GM12878 (cell line): ENCODE results near the gene ADAMTS2. TPM values are rescaled to one million over a fixed set of nuclear protein-coding genes. Genes with fewer than 3 reads are reported as not detected.

ENCODE experiments used
- ATAC-seq: fragments of 200-7000 bp; cut with Tn5 transposase; 3 replicates; pipeline ENCODE4 v1.9.1; 2020; ENCODE audit warnings: mild to moderate bottlenecking, moderate library complexity
- BruUV-seq: library from RNA; stranded (reverse); fragments of 400-500 nt; replicated peaks from 2 replicates; lab custom pipeline; 2021; lab: Mats Ljungman, UMichigan
- CTCF ChIA-PET: fragments of 300-600 bp; sonication (Branson Sonifier 250); formaldehyde crosslinking; extraction: SDS; loops from one replicate; lab custom pipeline; 2021; ENCODE audit warnings: inconsistent platforms; lab: Yijun Ruan, JAX
- POLR2A ChIA-PET: fragments of 350-600 bp; formaldehyde crosslinking; extraction: SDS; loops from one replicate; lab custom pipeline; 2021; ENCODE audit warnings: inconsistent platforms; lab: Charles Lee
- RAD21 ChIA-PET: fragments of 300-600 bp; sonication (Branson Sonifier 250); formaldehyde crosslinking; loops from one replicate; lab custom pipeline; 2023; ENCODE audit warnings: antibody characterized with exemption; ENCODE audit not compliant: unreplicated experiment; lab: Charles Lee
- SMC1A ChIA-PET: fragments of 300-600 bp; sonication (Branson Sonifier 250); formaldehyde crosslinking; loops from one replicate; lab custom pipeline; 2023; ENCODE audit not compliant: unreplicated experiment, uncharacterized antibody; lab: Charles Lee
- DNase-seq: peaks from one replicate; pipeline ENCODE4 v3.0.0-alpha.2; 2011; ENCODE audit warnings: low read depth, low spot score
- FAIRE-seq: peaks from 3 replicates; lab custom pipeline; 2011; peaks lifted over from hg19 to GRCh38; lab: Jason Lieb, UNC
- H2AFZ ChIP-seq: 2 replicates; pipeline ENCODE4 v1.6.0; 2011; ENCODE audit warnings: low read depth, low read length, control low read depth; ENCODE audit not compliant: control insufficient read depth
- H3K27ac ChIP-seq: 2 replicates; pipeline ENCODE4 v1.5.1; 2011; ENCODE audit warnings: control low read depth; ENCODE audit not compliant: control insufficient read depth, insufficient read depth
- H3K27me3 ChIP-seq, 2 experiments: replicated peaks in 1 of 2; 2 replicates each; pipeline versions ENCODE4 v1.6.0 to v1.6.1; 2011; ENCODE audit warnings: low read length in 1 of 2; ENCODE audit not compliant: control insufficient read depth in 2 of 2, insufficient read depth in 2 of 2
- H3K36me3 ChIP-seq, 2 experiments: 2 replicates each; pipeline ENCODE4 v1.5.1; 2011; ENCODE audit warnings: low read length in 1 of 2; ENCODE audit not compliant: control insufficient read depth in 2 of 2, insufficient read depth in 2 of 2
- H3K4me1 ChIP-seq: 2 replicates; pipeline ENCODE4 v1.6.1; 2011; ENCODE audit warnings: mild to moderate bottlenecking, low read length, moderate library complexity, mixed read lengths; ENCODE audit not compliant: control insufficient read depth, insufficient read depth
- H3K4me2 ChIP-seq: 2 replicates; pipeline ENCODE4 v1.6.0; 2011; ENCODE audit warnings: control low read depth; ENCODE audit not compliant: control insufficient read depth, insufficient read depth
- H3K4me3 ChIP-seq: fragments of 200-600 bp; sonication (generic); 2 replicates; pipeline ENCODE4 v1.5.1; 2016
- H3K79me2 ChIP-seq: 2 replicates; pipeline ENCODE4 v1.6.0; 2011; ENCODE audit warnings: low read length; ENCODE audit not compliant: control insufficient read depth, insufficient read depth
- H3K9ac ChIP-seq: 2 replicates; pipeline ENCODE4 v1.8.0; 2011; ENCODE audit warnings: low read length, control low read depth, mixed read lengths; ENCODE audit not compliant: control insufficient read depth, insufficient read depth
- H3K9me3 ChIP-seq: replicated peaks from 3 replicates; pipeline ENCODE4 v1.5.1; 2011; ENCODE audit warnings: mild to moderate bottlenecking, low read length; ENCODE audit not compliant: control insufficient read depth, insufficient read depth
- H4K20me1 ChIP-seq: 2 replicates; pipeline ENCODE4 v1.6.0; 2011; ENCODE audit not compliant: control insufficient read depth, insufficient read depth
- CHD2 ChIP-seq: IDR thresholded peaks from 2 replicates; pipeline ENCODE4 v1.6.1; 2011; ENCODE audit warnings: low read depth, low read length, improper control_type of control experiment, borderline replicate concordance
- HCFC1 ChIP-seq: fragments of 150-350 bp; IDR thresholded peaks from 2 replicates; pipeline ENCODE4 v1.6.1; 2014; ENCODE audit warnings: low read length
- HDGF ChIP-seq: fragments of 450-650 bp; IDR thresholded peaks from 2 replicates; pipeline ENCODE4 v1.6.1; 2016; ENCODE audit warnings: antibody characterized with exemption
- MEF2B ChIP-seq: fragments of 450-650 bp; IDR thresholded peaks from 2 replicates; pipeline ENCODE4 v1.6.1; 2018; ENCODE audit warnings: mild to moderate bottlenecking, moderate library complexity; ENCODE audit not compliant: partially characterized antibody, poor library complexity, severe bottlenecking
- NR2F1 ChIP-seq: fragments of 450-650 bp; conservative IDR thresholded peaks from 2 replicates; pipeline ENCODE4 v1.6.1; 2017; ENCODE audit warnings: mild to moderate bottlenecking
- TCF3 ChIP-seq: IDR thresholded peaks from 2 replicates; pipeline ENCODE4 v1.6.1; 2012; ENCODE audit warnings: low read depth, mild to moderate bottlenecking, low read length, borderline replicate concordance; ENCODE audit not compliant: insufficient read depth
- YBX1 ChIP-seq: fragments of 450-650 bp; IDR thresholded peaks from 2 replicates; pipeline ENCODE4 v1.6.1; 2016; ENCODE audit warnings: antibody characterized with exemption
- ZNF622 ChIP-seq: fragments of 450-650 bp; IDR thresholded peaks from 2 replicates; pipeline ENCODE4 v1.6.1; 2017; ENCODE audit warnings: mild to moderate bottlenecking, inconsistent platforms
- ZSCAN29 ChIP-seq: fragments of 450-650 bp; IDR thresholded peaks from 2 replicates; pipeline ENCODE4 v1.6.1; 2017; ENCODE audit warnings: mild to moderate bottlenecking, moderate library complexity
- WGBS: methylation state at CpG from one replicate; pipeline ENCODE4 v1.1.6; 2016; ENCODE audit warnings: low lambda C conversion rate; ENCODE audit not compliant: insufficient replicate concordance, insufficient coverage; ENCODE audit errors: missing lambda C conversion rate; 5-methylcytosine and 5-hydroxymethylcytosine counted together
- in situ Hi-C: fragments of 300-500 bp; cut with MboI; formaldehyde crosslinking; loops from 9 replicates; pipeline ENCODE4 v1.14.3; 2018; ENCODE audit warnings: mixed read lengths
- intact Hi-C: fragments of 100-400 bp; cut with micrococcal nuclease; formaldehyde crosslinking; loops from one replicate; pipeline ENCODE4 v1.14.2; 2022; ENCODE audit not compliant: unreplicated experiment
- polyA plus RNA-seq, 11 experiments: library from polyadenylated mRNA; depleted of rRNA in 4 of 11; unstranded in 6 of 11; stranded (reverse) in 5 of 11; fragments of >200 nt; fragmentation: Nextera tagmentation in 4 of 11; fragmentation: Illumina TruSeq in 1 of 11; extraction: Ambion mirVana in 4 of 11; extraction: Trizol in 1 of 11; gene quantifications; 1 replicate in 1 of 11; 2 replicates in 10 of 11; pipeline versions ENCODE4 v1.2.1 to v1.2.3, GENCODE V29; 2011 to 2016; ENCODE audit warnings: inconsistent platforms in 2 of 11, missing spikeins in 2 of 11, low read depth in 1 of 11
- total RNA-seq, 4 experiments: library from RNA; depleted of rRNA in 3 of 4; stranded (reverse); fragments of >200 nt in 3 of 4; fragmentation: Illumina TruSeq in 1 of 4; extraction: Trizol in 1 of 4; gene quantifications; 2 replicates each; pipeline versions ENCODE4 v1.2.1 to v1.2.3, GENCODE V29; 2013 to 2021
- TF ChIP-seq, protein P1 (sequence below): IDR thresholded peaks from 2 replicates; pipeline ENCODE4 v1.6.1; 2012; ENCODE audit warnings: low read depth, low read length, improper control_type of control experiment
- TF ChIP-seq, protein P2 (sequence below): fragments of 150-350 bp; IDR thresholded peaks from 2 replicates; pipeline ENCODE4 v1.6.1; 2016; ENCODE audit warnings: low read depth, low read length

The ADAMTS2 gene
- total and polyA plus RNA-seq, 10 of the 15 experiments (the other 5 are each of a cell fraction or from before 2014, with no cell fraction given): 0.03 to 0.05 TPM; not detected in 8

DNA sequence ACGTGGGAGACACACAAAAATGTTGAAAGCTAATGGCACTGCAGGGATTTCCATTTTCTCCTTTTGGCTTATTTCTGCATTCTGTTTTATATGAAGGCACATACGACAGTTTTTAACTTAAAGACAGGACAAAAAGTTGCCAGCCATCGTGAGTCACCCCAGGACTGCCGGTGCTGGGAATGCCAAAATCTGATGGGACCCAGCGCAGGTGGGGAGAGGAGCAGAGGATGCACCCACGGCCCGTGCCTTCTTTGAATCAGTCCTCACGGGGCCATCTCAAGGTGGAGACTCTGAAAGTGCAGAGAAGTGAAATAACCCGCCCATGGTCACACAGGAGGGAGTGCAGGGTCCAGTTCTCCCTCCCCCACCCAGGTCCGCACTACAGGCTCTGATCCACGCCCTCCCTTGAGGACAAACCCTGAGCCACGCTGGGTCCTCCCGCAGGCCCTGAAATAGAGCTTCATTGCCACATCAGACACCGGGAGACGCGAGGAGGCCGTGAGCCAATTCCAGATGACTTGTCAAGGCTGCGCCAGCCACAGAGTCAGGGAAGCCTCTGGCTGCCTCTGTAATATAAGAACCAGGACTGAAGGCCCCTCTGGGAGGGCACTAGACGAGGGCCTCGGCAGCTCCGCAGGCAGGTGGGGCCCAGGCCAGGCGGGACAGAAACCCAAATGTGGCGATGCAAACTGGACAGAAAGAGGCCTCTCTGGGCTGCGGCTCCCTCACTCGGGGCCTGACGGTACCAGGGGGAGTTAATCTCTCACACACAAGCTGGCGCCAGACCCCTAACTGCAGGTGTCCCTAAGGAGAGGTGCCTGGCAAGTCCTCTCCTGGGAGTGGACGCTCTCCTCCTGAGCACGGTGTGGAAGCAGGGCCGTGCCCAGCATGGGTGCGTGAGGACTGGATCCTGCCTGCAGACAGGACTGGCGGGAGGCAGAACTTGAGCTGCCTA lies 22.9 kb downstream of the ADAMTS2 start:
- in situ Hi-C loops (no loop called here), intact Hi-C loops (no loop called here)
- Histone ChIP-seq H4K20me1 (no peaks in the 10 kb centered on the region), H3K9me3 (no peaks in the 10 kb centered on the region; the same call in 2 of the 3 replicates), H3K4me1 (no peaks in the 10 kb centered on the region), H3K79me2 (no peaks in the 10 kb centered on the region), H3K36me3 (no peaks in the 10 kb centered on the region), H3K9ac (no peak overlapping the region), H3K4me2 (no peak overlapping the region), H3K27ac (no peak overlapping the region), H2AFZ (no peak overlapping the region), H3K27me3 (no peaks in the 10 kb centered on the region), H3K4me3 (no peak overlapping the region)
- no peak for TF ChIP-seq HDGF
- BruUV-seq: no TSS peak
- no peak for ATAC-seq
- FAIRE-seq: no peak
- ChIA-PET SMC1A (no interaction called here), POLR2A (no interaction called here), CTCF (no interaction called here), RAD21 (no interaction called here)
- DNase-seq: no peak
- whole genome bisulfite sequencing: 34% methylated on average over 32 of the region's 32 CpGs

DNA sequence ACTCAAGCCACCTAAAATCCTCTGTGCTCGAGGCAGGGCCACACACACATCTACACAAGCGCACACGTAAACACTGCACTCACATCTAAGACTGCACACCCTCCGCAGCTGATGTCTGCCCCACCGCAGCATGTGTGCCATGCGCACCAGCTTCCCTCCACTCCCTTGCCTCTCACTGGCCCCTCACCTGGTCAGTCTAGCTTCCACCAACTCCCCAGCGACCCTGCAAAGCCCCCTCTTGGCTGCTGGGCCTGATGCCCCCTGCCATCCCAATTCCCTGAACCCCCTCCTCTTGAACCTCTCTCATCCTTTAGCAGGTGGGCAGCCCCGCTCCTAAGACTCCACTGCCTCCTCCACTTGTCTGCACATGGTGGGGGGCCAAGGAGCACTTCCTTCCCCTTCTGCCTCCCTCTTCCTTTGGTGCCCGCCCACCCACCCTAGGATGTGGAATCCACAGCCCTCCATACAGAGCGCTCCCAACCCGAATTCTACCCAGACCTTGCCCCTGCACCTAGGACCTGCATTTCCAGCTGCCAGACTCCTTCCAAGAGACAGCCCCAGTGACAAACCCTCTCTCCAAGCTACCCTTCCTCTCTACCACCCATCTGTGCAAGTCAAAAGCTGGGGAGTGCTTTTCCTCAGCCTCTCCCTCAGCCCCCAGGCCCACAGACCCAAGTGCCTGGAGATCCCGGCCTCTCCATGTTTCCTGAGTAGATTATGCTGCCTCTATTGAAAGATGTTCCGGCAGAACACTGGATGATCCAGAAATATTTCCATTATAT lies 23.9 kb downstream of the ADAMTS2 start:
- ChIA-PET SMC1A (no interaction called here), POLR2A (no interaction called here)
- no peak overlapping the region for H2AFZ ChIP-seq
- no peak for ATAC-seq
- no peak for DNase-seq
- TF ChIP-seq CHD2: no peak
- TF ChIP-seq ZSCAN29: no peak
- TF ChIP-seq HCFC1: no peak
- TF ChIP-seq, protein P1, sequence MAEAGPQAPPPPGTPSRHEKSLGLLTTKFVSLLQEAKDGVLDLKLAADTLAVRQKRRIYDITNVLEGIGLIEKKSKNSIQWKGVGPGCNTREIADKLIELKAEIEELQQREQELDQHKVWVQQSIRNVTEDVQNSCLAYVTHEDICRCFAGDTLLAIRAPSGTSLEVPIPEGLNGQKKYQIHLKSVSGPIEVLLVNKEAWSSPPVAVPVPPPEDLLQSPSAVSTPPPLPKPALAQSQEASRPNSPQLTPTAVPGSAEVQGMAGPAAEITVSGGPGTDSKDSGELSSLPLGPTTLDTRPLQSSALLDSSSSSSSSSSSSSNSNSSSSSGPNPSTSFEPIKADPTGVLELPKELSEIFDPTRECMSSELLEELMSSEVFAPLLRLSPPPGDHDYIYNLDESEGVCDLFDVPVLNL: no peak
- TF ChIP-seq, protein P2, sequence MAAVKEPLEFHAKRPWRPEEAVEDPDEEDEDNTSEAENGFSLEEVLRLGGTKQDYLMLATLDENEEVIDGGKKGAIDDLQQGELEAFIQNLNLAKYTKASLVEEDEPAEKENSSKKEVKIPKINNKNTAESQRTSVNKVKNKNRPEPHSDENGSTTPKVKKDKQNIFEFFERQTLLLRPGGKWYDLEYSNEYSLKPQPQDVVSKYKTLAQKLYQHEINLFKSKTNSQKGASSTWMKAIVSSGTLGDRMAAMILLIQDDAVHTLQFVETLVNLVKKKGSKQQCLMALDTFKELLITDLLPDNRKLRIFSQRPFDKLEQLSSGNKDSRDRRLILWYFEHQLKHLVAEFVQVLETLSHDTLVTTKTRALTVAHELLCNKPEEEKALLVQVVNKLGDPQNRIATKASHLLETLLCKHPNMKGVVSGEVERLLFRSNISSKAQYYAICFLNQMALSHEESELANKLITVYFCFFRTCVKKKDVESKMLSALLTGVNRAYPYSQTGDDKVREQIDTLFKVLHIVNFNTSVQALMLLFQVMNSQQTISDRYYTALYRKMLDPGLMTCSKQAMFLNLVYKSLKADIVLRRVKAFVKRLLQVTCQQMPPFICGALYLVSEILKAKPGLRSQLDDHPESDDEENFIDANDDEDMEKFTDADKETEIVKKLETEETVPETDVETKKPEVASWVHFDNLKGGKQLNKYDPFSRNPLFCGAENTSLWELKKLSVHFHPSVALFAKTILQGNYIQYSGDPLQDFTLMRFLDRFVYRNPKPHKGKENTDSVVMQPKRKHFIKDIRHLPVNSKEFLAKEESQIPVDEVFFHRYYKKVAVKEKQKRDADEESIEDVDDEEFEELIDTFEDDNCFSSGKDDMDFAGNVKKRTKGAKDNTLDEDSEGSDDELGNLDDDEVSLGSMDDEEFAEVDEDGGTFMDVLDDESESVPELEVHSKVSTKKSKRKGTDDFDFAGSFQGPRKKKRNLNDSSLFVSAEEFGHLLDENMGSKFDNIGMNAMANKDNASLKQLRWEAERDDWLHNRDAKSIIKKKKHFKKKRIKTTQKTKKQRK: no peak
- TF ChIP-seq TCF3: no peak
- TF ChIP-seq YBX1: no peak
- no peak for TF ChIP-seq MEF2B
- TF ChIP-seq ZNF622: no peak
- no peak for TF ChIP-seq NR2F1
- TF ChIP-seq, all 136 proteins: peak for 0
- H3K79me2 ChIP-seq: no peaks in the 10 kb centered on the region
- no peak overlapping the region for H3K9ac ChIP-seq
- ChIA-PET CTCF (no interaction called here), RAD21 (no interaction called here)
- intact Hi-C loops: no loop called here
- no peak overlapping the region for H3K4me2 ChIP-seq
- H3K4me3 ChIP-seq: no peak overlapping the region
- H3K27me3 ChIP-seq: no peaks in the 10 kb centered on the region
- H3K4me1 ChIP-seq: no peaks in the 10 kb centered on the region
- no peak for FAIRE-seq
- BruUV-seq: no TSS peak
- H3K9me3 ChIP-seq: no peaks in the 10 kb centered on the region; the same call in 2 of the 3 replicates
- WGBS: 32% methylated on average over 12 of the region's 13 CpGs
- no peaks in the 10 kb centered on the region for H3K36me3 ChIP-seq
- in situ Hi-C loops: no loop called here
- no peaks in the 10 kb centered on the region for H4K20me1 ChIP-seq
- no peak overlapping the region for H3K27ac ChIP-seq
